Gastroesophageal sphincter (tissue), 3 donors: Measurements from ENCODE around the gene TPST2.

Experiments used
- POLR2A ChIP-seq, 2 donors: fragments of 450-650 bp; IDR thresholded peaks; one replicate each; pipeline ENCODE4 v1.6.1; 2017; ENCODE audit warnings: antibody characterized with exemption in 2 of 2, mild to moderate bottlenecking in 2 of 2, moderate library complexity in 1 of 2
- POLR2AphosphoS5 ChIP-seq: sonication (generic); formaldehyde crosslinking; IDR thresholded peaks from one replicate; pipeline ENCODE4 v1.6.1; 2017; ENCODE audit warnings: antibody characterized with exemption
- TF ChIP-seq, protein P1 (sequence below), 4 experiments: fragments of 200-600 bp in 2 of 4; fragments of 450-650 bp in 2 of 4; sonication (generic) in 1 of 4; IDR thresholded peaks; one replicate each; pipeline ENCODE4 v1.5.1; 2017 to 2019; ENCODE audit warnings: antibody characterized with exemption in 4 of 4, mild to moderate bottlenecking in 2 of 4, moderate library complexity in 2 of 4

DNA sequence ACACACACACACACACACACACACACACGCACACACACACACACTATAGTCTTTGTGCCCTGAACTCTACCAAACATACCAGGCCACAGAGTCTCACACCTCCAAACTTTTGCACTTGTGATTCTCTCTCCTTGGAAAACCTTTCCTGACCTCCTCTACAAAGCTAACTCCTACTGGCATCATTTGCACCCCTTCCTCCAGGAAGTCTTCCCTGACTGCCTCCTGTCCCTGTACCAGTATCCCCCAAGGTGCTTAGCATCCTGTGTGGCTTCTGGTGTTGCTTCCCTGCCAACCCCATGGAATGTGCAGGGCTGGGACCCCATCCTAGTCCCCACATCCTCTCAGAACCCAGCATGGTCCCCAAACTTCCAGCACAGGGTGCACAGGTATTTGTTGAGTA, 8.9 kb downstream of the TPST2 start:
- TF ChIP-seq, protein P1, sequence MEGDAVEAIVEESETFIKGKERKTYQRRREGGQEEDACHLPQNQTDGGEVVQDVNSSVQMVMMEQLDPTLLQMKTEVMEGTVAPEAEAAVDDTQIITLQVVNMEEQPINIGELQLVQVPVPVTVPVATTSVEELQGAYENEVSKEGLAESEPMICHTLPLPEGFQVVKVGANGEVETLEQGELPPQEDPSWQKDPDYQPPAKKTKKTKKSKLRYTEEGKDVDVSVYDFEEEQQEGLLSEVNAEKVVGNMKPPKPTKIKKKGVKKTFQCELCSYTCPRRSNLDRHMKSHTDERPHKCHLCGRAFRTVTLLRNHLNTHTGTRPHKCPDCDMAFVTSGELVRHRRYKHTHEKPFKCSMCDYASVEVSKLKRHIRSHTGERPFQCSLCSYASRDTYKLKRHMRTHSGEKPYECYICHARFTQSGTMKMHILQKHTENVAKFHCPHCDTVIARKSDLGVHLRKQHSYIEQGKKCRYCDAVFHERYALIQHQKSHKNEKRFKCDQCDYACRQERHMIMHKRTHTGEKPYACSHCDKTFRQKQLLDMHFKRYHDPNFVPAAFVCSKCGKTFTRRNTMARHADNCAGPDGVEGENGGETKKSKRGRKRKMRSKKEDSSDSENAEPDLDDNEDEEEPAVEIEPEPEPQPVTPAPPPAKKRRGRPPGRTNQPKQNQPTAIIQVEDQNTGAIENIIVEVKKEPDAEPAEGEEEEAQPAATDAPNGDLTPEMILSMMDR (IDR thresholded peaks at IDR 0.05): no peak
- TF ChIP-seq POLR2AphosphoS5 (no peak), POLR2A (IDR thresholded peaks at IDR 0.05) (no peak)
